ENCODE results near the gene FSIP1.

DNA sequence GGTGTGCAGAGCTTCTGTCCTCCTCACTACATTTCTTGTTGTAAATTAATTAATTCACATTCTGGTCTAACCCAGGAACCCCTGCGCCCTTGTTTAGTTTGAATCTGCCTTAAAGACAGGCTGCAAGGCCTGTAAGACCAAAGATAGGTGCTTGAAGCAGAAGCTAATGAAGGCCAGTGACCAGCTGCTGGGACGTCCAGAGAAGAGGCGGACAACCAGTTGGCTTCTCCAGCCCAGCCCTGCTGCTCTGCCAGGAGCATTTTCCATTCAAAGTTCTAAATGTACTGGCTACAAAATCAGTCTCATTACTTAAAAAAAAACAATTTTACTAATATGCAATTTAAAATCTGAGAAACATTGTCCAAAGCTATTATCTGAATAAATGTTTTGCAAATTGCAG, 43.6 kb downstream of the FSIP1 start:
- TF ChIP-seq, protein P1, sequence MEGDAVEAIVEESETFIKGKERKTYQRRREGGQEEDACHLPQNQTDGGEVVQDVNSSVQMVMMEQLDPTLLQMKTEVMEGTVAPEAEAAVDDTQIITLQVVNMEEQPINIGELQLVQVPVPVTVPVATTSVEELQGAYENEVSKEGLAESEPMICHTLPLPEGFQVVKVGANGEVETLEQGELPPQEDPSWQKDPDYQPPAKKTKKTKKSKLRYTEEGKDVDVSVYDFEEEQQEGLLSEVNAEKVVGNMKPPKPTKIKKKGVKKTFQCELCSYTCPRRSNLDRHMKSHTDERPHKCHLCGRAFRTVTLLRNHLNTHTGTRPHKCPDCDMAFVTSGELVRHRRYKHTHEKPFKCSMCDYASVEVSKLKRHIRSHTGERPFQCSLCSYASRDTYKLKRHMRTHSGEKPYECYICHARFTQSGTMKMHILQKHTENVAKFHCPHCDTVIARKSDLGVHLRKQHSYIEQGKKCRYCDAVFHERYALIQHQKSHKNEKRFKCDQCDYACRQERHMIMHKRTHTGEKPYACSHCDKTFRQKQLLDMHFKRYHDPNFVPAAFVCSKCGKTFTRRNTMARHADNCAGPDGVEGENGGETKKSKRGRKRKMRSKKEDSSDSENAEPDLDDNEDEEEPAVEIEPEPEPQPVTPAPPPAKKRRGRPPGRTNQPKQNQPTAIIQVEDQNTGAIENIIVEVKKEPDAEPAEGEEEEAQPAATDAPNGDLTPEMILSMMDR (IDR thresholded peaks at IDR 0.05), result no peak
- TF ChIP-seq POLR2AphosphoS5 (IDR thresholded peaks at IDR 0.05), result no peak
- no peak for TF ChIP-seq POLR2A (IDR thresholded peaks at IDR 0.05)
- TF ChIP-seq EP300 (IDR thresholded peaks at IDR 0.05), result no peak

All from upper lobe of left lung (tissue), 4 donors.